Measurements from ENCODE around the gene TPK1.

- TF ChIP-seq REST (IDR thresholded peaks at IDR 0.05; ENCODE audit: borderline replicate concordance) (no peak), TAF1 (IDR thresholded peaks at IDR 0.05; ENCODE audit: low read depth) (no peak), MXI1 (conservative IDR thresholded peaks at IDR 0.05; ENCODE audit: poor library complexity, severe bottlenecking) (no peak), CTCF (IDR thresholded peaks at IDR 0.05; ENCODE audit: poor library complexity, severe bottlenecking) (no peak), POLR2AphosphoS5 (IDR thresholded peaks at IDR 0.05) (no peak), EP300 (conservative IDR thresholded peaks at IDR 0.05; ENCODE audit: poor library complexity, severe bottlenecking) (no peak), EZH2 (IDR thresholded peaks at IDR 0.05; ENCODE audit: borderline replicate concordance, insufficient read depth, low read length, poor library complexity, severe bottlenecking) (no peak)
Observed at GRCh38 chr7:144869082-144869481, 33.2 kb upstream of the TPK1 start.
